Left forelimb (tissue), 1 donor: ENCODE data around the gene RTL3.
"Not testable (repeated sequence)": the region's sequence is repeated elsewhere in the genome, so short reads cannot be mapped to it uniquely, and the experiment has no call there.

ENCODE experiments used
- DNase-seq: peaks from one replicate; pipeline ENCODE4 v3.0.0-alpha.2; 2018; ENCODE audit warnings: low spot score

The RTL3 gene

GRCh38 chrX:78658845-78659744 lies at the start of gene RTL3:
Gene RTL3, minus strand, starts transcription at chrX:78659328. Its CDS starts 908 bp downstream, at chrX:78658420.
- DNase-seq = no peak

- no peak for DNase-seq
Measured at GRCh38 chrX:78708816-78709215, 49.7 kb upstream of the RTL3 start.

GRCh38 chrX:78708262-78708661 lies 49.1 kb upstream of the RTL3 start:
- no peak for DNase-seq

GRCh38 chrX:78706071-78706470 lies 46.9 kb upstream of the RTL3 start:
- DNase-seq = no peak

- no peak for DNase-seq
Measured at GRCh38 chrX:78693536-78693935, 34.4 kb upstream of the RTL3 start.

GRCh38 chrX:78693012-78693411 lies 33.9 kb upstream of the RTL3 start:
- DNase-seq = no peak

GRCh38 chrX:78687586-78687985 lies 28.5 kb upstream of the RTL3 start:
- DNase-seq = no peak

GRCh38 chrX:78673246-78673645 lies 14.1 kb upstream of the RTL3 start:
- no peak for DNase-seq

GRCh38 chrX:78665342-78665741 lies 6.2 kb upstream of the RTL3 start:
- no peak for DNase-seq

GRCh38 chrX:78661836-78662235 lies 2.7 kb upstream of the RTL3 start:
- no peak for DNase-seq

GRCh38 chrX:78659955-78660354 lies 827 bp upstream of the RTL3 start:
- no peak for DNase-seq

GRCh38 chrX:78658414-78658813 lies 714 bp downstream of the RTL3 start:
- no peak for DNase-seq

- DNase-seq = no peak
Measured at GRCh38 chrX:78655642-78656041, 3.5 kb downstream of the RTL3 start.

GRCh38 chrX:78653118-78653822 lies 5.9 kb downstream of the RTL3 start:
- DNase-seq = no peak

- no peak for DNase-seq
Measured at GRCh38 chrX:78650906-78651437, 8.2 kb downstream of the RTL3 start.

GRCh38 chrX:78643874-78644273 lies 15.3 kb downstream of the RTL3 start:
- DNase-seq = no peak

GRCh38 chrX:78643096-78643495 lies 16.0 kb downstream of the RTL3 start:
- DNase-seq = no peak

- not testable (repeated sequence) for DNase-seq
Measured at GRCh38 chrX:78636096-78636495, 23.0 kb downstream of the RTL3 start.

GRCh38 chrX:78624962-78625909 lies 33.9 kb downstream of the RTL3 start:
- DNase-seq = no peak

- DNase-seq = no peak
Measured at GRCh38 chrX:78624426-78624825, 34.7 kb downstream of the RTL3 start.

GRCh38 chrX:78622831-78623230 lies 36.3 kb downstream of the RTL3 start:
- DNase-seq = no peak

GRCh38 chrX:78619834-78620233 lies 39.3 kb downstream of the RTL3 start:
- peak; percentile 68 for DNase-seq
